Left lung (tissue), 10 donors: ENCODE results near the gene RGL1. TPM values are rescaled to one million over a fixed set of nuclear protein-coding genes. Genes with fewer than 3 reads are reported as not detected.

Source experiments
- ATAC-seq: fragments of 200-7000 bp; cut with Tn5 transposase; one replicate; pipeline ENCODE4 v1.9.1; 2020; ENCODE audit warnings: moderate library complexity
- DNase-seq, 4 donors: peaks; one replicate each; pipeline ENCODE4 v3.0.0-alpha.2; 2013 to 2020
- H3K27ac ChIP-seq, 2 donors: fragments of 200-600 bp; sonication (generic) in 1 of 2; one replicate each; pipeline versions ENCODE4 v1.5.0 to v1.8.0; 2020 to 2021
- H3K27me3 ChIP-seq, 2 donors: fragments of 200-600 bp; sonication (generic) in 1 of 2; one replicate each; pipeline versions ENCODE4 v1.5.0 to v1.8.0; 2020 to 2021
- H3K36me3 ChIP-seq, 2 donors: fragments of 200-600 bp; sonication (generic) in 1 of 2; one replicate each; pipeline versions ENCODE4 v1.5.0 to v1.8.0; 2020 to 2021
- H3K4me1 ChIP-seq, 2 donors: fragments of 200-600 bp; one replicate each; pipeline ENCODE4 v1.8.0; 2021
- H3K4me3 ChIP-seq, 2 donors: fragments of 200-600 bp; sonication (generic) in 1 of 2; one replicate each; pipeline versions ENCODE4 v1.5.0 to v1.8.0; 2020 to 2021; ENCODE audit warnings: mild to moderate bottlenecking in 1 of 2
- H3K9me3 ChIP-seq, 2 donors: fragments of 200-600 bp; sonication (generic) in 1 of 2; one replicate each; pipeline versions ENCODE4 v1.5.0 to v1.8.0; 2020 to 2021
- CTCF ChIP-seq, 2 donors: fragments of 200-600 bp; sonication (generic) in 1 of 2; IDR thresholded peaks; one replicate each; pipeline versions ENCODE4 v1.5.0 to v1.8.0; 2021; ENCODE audit warnings: antibody characterized with exemption in 2 of 2
- intact Hi-C, 2 donors: fragments of 100-400 bp; cut with DNase I; formaldehyde crosslinking; loops; one replicate each; pipeline versions ENCODE4 v1.11.2 to v1.14.2; 2022
- polyA plus RNA-seq, 6 donors: library from polyadenylated mRNA; unstranded; fragments of 120-200 nt; gene quantifications; one replicate each; pipeline ENCODE4 v1.2.1, GENCODE V29; 2013; ENCODE audit not compliant: insufficient read length in 6 of 6
- total RNA-seq, 2 donors: library from RNA; stranded (reverse); fragmentation: NEBNext Ultra II Directional; extraction: Animal tissue kit (Norgen Biotek cat#: 25700); gene quantifications; one replicate each; pipeline ENCODE4 v1.2.1, GENCODE V29; 2021
- donor health status: DM: no; HTN: yes; CAD: no.
- donor health status: DM: no; HTN: no; CAD: no.

The RGL1 gene
- total and polyA plus RNA-seq, 8 donors, result 33.7 to 52.6 (median 40.9) TPM

- H3K36me3 ChIP-seq, result peaks cover 0 to 4% of the 10 kb centered on the region in 2 donors
- TF ChIP-seq CTCF (IDR thresholded peaks at IDR 0.05), result no peak
- no peaks in the 10 kb centered on the region for H3K9me3 ChIP-seq
- peak in 2 of 4 donors; percentile 65 to 67 for DNase-seq
- H3K27me3 ChIP-seq, result no peaks in the 10 kb centered on the region
- peak; percentile 76 for ATAC-seq
- H3K4me1 ChIP-seq, result peaks cover 37 to 98% of the 10 kb centered on the region in 2 donors
- intact Hi-C loops, result no loop called here
- no peak overlapping the region for H3K4me3 ChIP-seq
- peak overlapping the region; percentile 66 to 72 for H3K27ac ChIP-seq
Measured at GRCh38 chr1:183877053-183877720, 72.3 kb downstream of the RGL1 start.

DNA sequence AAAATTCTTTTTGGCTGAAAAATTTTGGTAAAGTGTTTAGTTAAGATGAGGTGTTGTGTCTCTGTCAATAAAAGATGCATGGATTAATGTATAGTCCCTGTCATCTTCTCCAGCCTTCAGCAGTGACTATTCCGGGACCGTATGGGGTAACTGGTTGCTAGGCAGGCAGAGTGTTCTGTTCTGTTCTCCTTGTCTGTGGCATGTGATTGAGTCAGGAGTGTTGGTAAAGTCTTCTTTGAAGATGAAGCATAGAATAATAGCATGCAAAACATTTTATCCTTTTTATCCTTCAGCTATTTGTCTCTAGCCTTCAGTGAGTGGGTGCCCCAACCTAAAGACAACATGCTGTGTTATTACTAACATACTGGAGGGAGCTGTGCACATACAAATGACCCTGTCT, 74.6 kb downstream of the RGL1 start:
- Histone ChIP-seq H3K27ac (peak overlapping the region; percentile 20 to 79), H3K9me3 (no peaks in the 10 kb centered on the region), H3K4me3 (no peak overlapping the region), H3K27me3 (no peaks in the 10 kb centered on the region), H3K36me3 (peaks cover 0 to 14% of the 10 kb centered on the region in 2 donors), H3K4me1 (peaks cover 33 to 99% of the 10 kb centered on the region in 2 donors)
- intact Hi-C loops, result no loop called here
- no peak for ATAC-seq
- TF ChIP-seq CTCF (IDR thresholded peaks at IDR 0.05), result no peak
- DNase-seq, result no peak

DNA sequence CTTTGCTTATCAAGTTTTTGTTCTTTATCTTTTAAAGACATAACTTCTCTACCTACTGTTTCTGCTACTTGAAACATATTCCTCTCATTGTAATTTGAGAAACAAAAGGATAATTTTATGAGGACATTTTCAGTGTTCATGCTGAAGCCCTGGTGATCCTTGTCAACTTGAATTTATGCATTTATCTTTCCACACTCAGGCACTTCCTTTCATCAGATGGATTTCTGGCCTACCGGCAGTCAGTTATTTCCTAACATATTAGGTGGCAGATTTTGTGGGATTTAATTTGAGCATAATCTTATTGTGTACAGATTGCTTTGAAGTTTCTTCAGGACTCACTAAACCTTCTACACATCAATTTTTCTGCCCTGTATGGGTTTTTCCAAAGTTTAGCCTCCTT, 75.0 kb downstream of the RGL1 start:
- intact Hi-C loops, result no loop called here
- no peak for TF ChIP-seq CTCF (IDR thresholded peaks at IDR 0.05)
- Histone ChIP-seq H3K27me3 (no peaks in the 10 kb centered on the region), H3K9me3 (no peaks in the 10 kb centered on the region), H3K27ac (peak overlapping the region; percentile 20 to 79), H3K36me3 (peaks cover 0 to 19% of the 10 kb centered on the region in 2 donors), H3K4me1 (peaks cover 33 to 99% of the 10 kb centered on the region in 2 donors), H3K4me3 (no peak overlapping the region)
- ATAC-seq, result no peak
- DNase-seq, result no peak

DNA sequence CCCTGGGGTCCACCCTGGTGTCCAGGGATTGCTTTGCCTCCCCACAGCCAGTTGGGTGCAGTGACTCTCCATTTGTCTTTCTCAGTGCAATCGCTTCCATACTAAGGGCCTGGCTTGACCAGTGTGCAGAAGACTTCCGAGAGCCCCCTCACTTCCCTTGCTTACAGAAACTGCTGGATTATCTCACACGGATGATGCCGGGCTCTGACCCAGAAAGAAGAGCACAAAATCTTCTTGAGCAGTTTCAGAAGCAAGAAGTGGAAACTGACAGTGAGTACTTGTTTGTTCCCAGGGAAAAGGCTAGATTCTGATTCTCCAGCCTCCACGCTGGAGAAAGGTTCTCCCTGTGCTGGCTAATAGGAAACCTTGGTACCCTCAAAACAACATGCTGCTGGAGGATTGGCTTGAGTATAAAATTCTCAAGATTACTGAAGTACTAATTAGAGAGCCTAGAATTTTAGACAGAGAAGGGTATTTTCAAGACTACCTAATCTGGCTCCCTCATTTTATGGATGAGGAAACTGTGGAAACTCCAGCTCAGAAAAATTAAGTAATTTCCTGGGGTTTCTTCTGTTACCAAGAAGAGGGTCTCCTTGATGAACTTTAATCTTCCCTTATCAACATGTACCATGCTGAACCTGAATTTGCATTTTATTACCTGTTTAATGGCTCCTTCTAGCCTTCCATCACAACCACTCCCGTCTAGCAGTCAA, 75.8 kb downstream of the RGL1 start:
- Histone ChIP-seq H3K27me3 (no peaks in the 10 kb centered on the region), H3K4me3 (no peak overlapping the region), H3K36me3 (peaks cover 0 to 26% of the 10 kb centered on the region in 2 donors), H3K27ac (peak overlapping the region; percentile 74 to 79), H3K9me3 (no peaks in the 10 kb centered on the region), H3K4me1 (peaks cover 33 to 99% of the 10 kb centered on the region in 2 donors)
- DNase-seq (no peak), ATAC-seq (no peak)
- intact Hi-C loops, result no loop called here
- no peak for TF ChIP-seq CTCF (IDR thresholded peaks at IDR 0.05)

GRCh38 chr1:183881387-183882131, 76.6 kb downstream of the RGL1 start:
- Histone ChIP-seq H3K9me3 (no peaks in the 10 kb centered on the region), H3K36me3 (peaks cover 0 to 27% of the 10 kb centered on the region in 2 donors), H3K4me1 (peaks cover 27 to 93% of the 10 kb centered on the region in 2 donors), H3K27ac (peak overlapping the region; percentile 74 to 79), H3K27me3 (no peaks in the 10 kb centered on the region), H3K4me3 (no peak overlapping the region)
- TF ChIP-seq CTCF (IDR thresholded peaks at IDR 0.05), result no peak
- peak; percentile 71 to 93 (median 79) for DNase-seq
- ATAC-seq, result peak; percentile 79
- intact Hi-C loops, result no loop called here
